HepG2 (cell line): ENCODE results near the gene ANKRD22. TPM values are rescaled to one million over a fixed set of nuclear protein-coding genes. Genes with fewer than 3 reads are reported as not detected.

Experiments used
- ATAC-seq: fragments of 200-7000 bp; cut with Tn5 transposase; 3 replicates; pipeline ENCODE4 v1.9.1; 2020; ENCODE audit warnings: mild to moderate bottlenecking, moderate library complexity
- BruUV-seq: library from RNA; stranded (reverse); fragments of 400-500 nt; replicated peaks from 2 replicates; lab custom pipeline; 2021; lab: Mats Ljungman, UMichigan
- CTCF ChIA-PET: fragments of 300-600 bp; formaldehyde crosslinking; extraction: SDS; loops from one replicate; lab custom pipeline; 2021; ENCODE audit warnings: low total read pairs, inconsistent platforms, low intra/inter-chr PET ratio; lab: Yijun Ruan, JAX
- POLR2A ChIA-PET: fragments of 350-600 bp; sonication (Branson Sonifier 250); formaldehyde crosslinking; loops from one replicate; lab custom pipeline; 2020; ENCODE audit warnings: antibody characterized with exemption, inconsistent platforms; lab: Yijun Ruan, JAX
- DNase-seq: peaks from one replicate; pipeline ENCODE4 v3.0.0-alpha.2; 2015; ENCODE audit warnings: low spot score
- FAIRE-seq: peaks from 3 replicates; lab custom pipeline; 2011; peaks lifted over from hg19 to GRCh38; lab: Jason Lieb, UNC
- H2AFZ ChIP-seq: one replicate; pipeline ENCODE4 v1.6.1; 2011; ENCODE audit warnings: low read length, inconsistent platforms
- H3K27ac ChIP-seq: fragments of 300-600 bp; 3 replicates; pipeline ENCODE4 v1.8.0; 2011; ENCODE audit warnings: mixed run types, mild to moderate bottlenecking, mixed read lengths, low read length, inconsistent platforms; ENCODE audit not compliant: insufficient read depth; ENCODE audit errors: extremely low read length
- H3K27me3 ChIP-seq, 2 experiments: fragments of 200-600 bp in 1 of 2; 2 replicates in 1 of 2; 3 replicates in 1 of 2; pipeline versions ENCODE4 v1.6.0 to v1.8.0; 2011; ENCODE audit warnings: low read length in 2 of 2, mild to moderate bottlenecking in 2 of 2, moderate library complexity in 2 of 2, inconsistent platforms in 1 of 2; ENCODE audit not compliant: insufficient read depth in 2 of 2, control insufficient read depth in 1 of 2
- H3K36me3 ChIP-seq, 2 experiments: fragments of 200-600 bp in 1 of 2; replicated peaks in 1 of 2; 2 replicates in 1 of 2; 3 replicates in 1 of 2; pipeline versions ENCODE4 v1.5.1 to v1.8.0; 2011; ENCODE audit warnings: low read length in 2 of 2, inconsistent platforms in 1 of 2; ENCODE audit not compliant: insufficient read depth in 2 of 2, control insufficient read depth in 1 of 2
- H3K4me1 ChIP-seq: 2 replicates; pipeline ENCODE4 v1.5.1; 2012; ENCODE audit warnings: low read length, inconsistent platforms; ENCODE audit not compliant: insufficient read depth
- H3K4me2 ChIP-seq: 2 replicates; pipeline ENCODE4 v1.6.0; 2011; ENCODE audit warnings: low read depth, low read length, inconsistent platforms
- H3K4me3 ChIP-seq, 3 experiments: fragments of 200-600 bp in 1 of 3; sonication (generic), shearing (Covaris generic) in 1 of 3; replicated peaks in 1 of 3; 2 replicates each; pipeline ENCODE4 v1.5.1; 2011 to 2016; ENCODE audit warnings: low read length in 3 of 3, inconsistent platforms in 2 of 3, low read depth in 2 of 3, mild to moderate bottlenecking in 2 of 3, control low read depth in 1 of 3, mixed read lengths in 1 of 3; ENCODE audit not compliant: insufficient read depth in 1 of 3
- H3K79me2 ChIP-seq: one replicate; pipeline ENCODE4 v1.6.1; 2011; ENCODE audit warnings: low read length, inconsistent platforms; ENCODE audit not compliant: insufficient read depth
- H3K9ac ChIP-seq: 2 replicates; pipeline ENCODE4 v1.6.0; 2011; ENCODE audit warnings: mild to moderate bottlenecking, low read depth, low read length, inconsistent platforms; ENCODE audit not compliant: insufficient read depth
- H3K9me3 ChIP-seq: 2 replicates; pipeline ENCODE4 v1.5.1; 2012; ENCODE audit warnings: mild to moderate bottlenecking, low read length
- H4K20me1 ChIP-seq: 2 replicates; pipeline ENCODE4 v1.6.0; 2011; ENCODE audit warnings: inconsistent platforms, mild to moderate bottlenecking, low read length, moderate library complexity; ENCODE audit not compliant: insufficient read depth
- HNF4A ChIP-seq: sonication (generic); formaldehyde crosslinking; IDR thresholded peaks from 2 replicates; pipeline ENCODE4 v1.4.0; 2020; ENCODE audit warnings: missing genetic modification reagents
- JUN ChIP-seq: sonication (generic); formaldehyde crosslinking; IDR thresholded peaks from 2 replicates; pipeline ENCODE4 v1.4.0; 2020; ENCODE audit warnings: mild to moderate bottlenecking, missing genetic modification reagents
- KDM1A ChIP-seq: IDR thresholded peaks from 2 replicates; pipeline ENCODE4 v1.6.1; 2016; ENCODE audit warnings: missing compliant biosample characterization
- MLXIP ChIP-seq: sonication (generic); formaldehyde crosslinking; IDR thresholded peaks from 2 replicates; pipeline ENCODE4 v1.9.0; 2021; ENCODE audit warnings: missing genetic modification reagents, borderline replicate concordance
- SP2 ChIP-seq: sonication (generic); formaldehyde crosslinking; IDR thresholded peaks from 2 replicates; pipeline ENCODE4 v1.5.1; 2020; ENCODE audit warnings: mild to moderate bottlenecking, missing genetic modification reagents
- ZNF138 ChIP-seq: sonication (generic); formaldehyde crosslinking; IDR thresholded peaks from 2 replicates; pipeline ENCODE4 v1.5.0; 2020; ENCODE audit warnings: mild to moderate bottlenecking, low read depth, missing genetic modification reagents
- WGBS: methylation state at CpG from one replicate; pipeline ENCODE4 v1.1.6; 2017; ENCODE audit warnings: low lambda C conversion rate; 5-methylcytosine and 5-hydroxymethylcytosine counted together
- in situ Hi-C: cut with HindIII; loops from 2 replicates; pipeline ENCODE4 v1.10.0; 2017; ENCODE audit warnings: low pct_unique_long_range_greater_than_20kb; ENCODE audit not compliant: extremely low pct_ligation_motif_present
- intact Hi-C: fragments of 100-400 bp; cut with micrococcal nuclease; formaldehyde crosslinking; loops from one replicate; pipeline ENCODE4 v1.10.0; 2022; ENCODE audit not compliant: unreplicated experiment
- polyA plus RNA-seq, 8 experiments: library from polyadenylated mRNA; depleted of rRNA in 3 of 8; stranded (reverse) in 7 of 8; unstranded in 1 of 8; fragments of >200 nt; fragmentation: Illumina TruSeq in 4 of 8; extraction: Trizol in 4 of 8; gene quantifications; 2 replicates each; pipeline versions ENCODE4 v1.2.1 to v1.2.3, GENCODE V29; 2011 to 2016; ENCODE audit warnings: low read depth in 4 of 8, missing spikeins in 1 of 8, mixed read lengths in 1 of 8; ENCODE audit not compliant: insufficient read depth in 1 of 8
- total RNA-seq, 5 experiments: library from RNA; depleted of rRNA; stranded (reverse); fragments of >200 nt; fragmentation: Illumina TruSeq; extraction: Trizol; gene quantifications; 2 replicates each; pipeline ENCODE4 v1.2.3, GENCODE V29; 2016; ENCODE audit warnings: low read depth in 1 of 5
- TF ChIP-seq, protein P1 (sequence below): sonication (generic); formaldehyde crosslinking; IDR thresholded peaks from 2 replicates; pipeline ENCODE4 v1.5.0; 2020; ENCODE audit warnings: missing genetic modification reagents, mild to moderate bottlenecking, borderline replicate concordance
- TF ChIP-seq, protein P2 (sequence below): IDR thresholded peaks from 2 replicates; pipeline ENCODE4 v1.6.1; 2012; ENCODE audit warnings: low read depth, low read length, improper control_type of control experiment
- TF ChIP-seq, protein P3 (sequence below): sonication (generic); formaldehyde crosslinking; conservative IDR thresholded peaks from 2 replicates; pipeline ENCODE4 v1.4.0; 2020; ENCODE audit warnings: missing genetic modification reagents

ANKRD22 gene
- total and polyA plus RNA-seq, 2 of the 13 experiments (the other 11 are each of a cell fraction or from before 2014, with no cell fraction given): not detected

- Histone ChIP-seq H4K20me1 (no peaks in the 10 kb centered on the region), H3K9me3 (no peaks in the 10 kb centered on the region), H2AFZ (no peak overlapping the region), H3K27me3 (no peaks in the 10 kb centered on the region; a peak in 1 of 5 replicates), H3K4me3 (no peak overlapping the region), H3K27ac (no peak overlapping the region), H3K36me3 (no peaks in the 10 kb centered on the region), H3K4me1 (peaks cover 34% of the 10 kb centered on the region), H3K9ac (no peak overlapping the region), H3K4me2 (no peak overlapping the region), H3K79me2 (no peaks in the 10 kb centered on the region)
- in situ Hi-C loops: no loop called here
- FAIRE-seq (no peak), ATAC-seq (no peak), DNase-seq (no peak)
- intact Hi-C loops: loop anchor here (5.0 kb wide), 1 partner anchor 34 kb away; no protein-coding TSS in a partner anchor
- WGBS: 82% methylated on average over 3 of the region's 3 CpGs
- POLR2A ChIA-PET: no interaction called here
- CTCF ChIA-PET: no interaction called here
- TF ChIP-seq JUN (CRISPR knock-in tag): no peak
- no peak for TF ChIP-seq KDM1A (CRISPR knock-in tag)
- no peak for TF ChIP-seq HNF4A (CRISPR knock-in tag)
- no peak for TF ChIP-seq SP2 (CRISPR knock-in tag)
- TF ChIP-seq ZNF138: no peak
- TF ChIP-seq MLXIP (CRISPR knock-in tag): no peak
- TF ChIP-seq, protein P1, sequence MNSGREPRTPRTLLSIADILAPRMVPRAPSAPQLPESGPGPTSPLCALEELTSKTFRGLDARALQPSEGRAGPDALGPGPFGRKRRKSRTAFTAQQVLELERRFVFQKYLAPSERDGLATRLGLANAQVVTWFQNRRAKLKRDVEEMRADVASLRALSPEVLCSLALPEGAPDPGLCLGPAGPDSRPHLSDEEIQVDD (CRISPR knock-in tag): no peak
- TF ChIP-seq, protein P2, sequence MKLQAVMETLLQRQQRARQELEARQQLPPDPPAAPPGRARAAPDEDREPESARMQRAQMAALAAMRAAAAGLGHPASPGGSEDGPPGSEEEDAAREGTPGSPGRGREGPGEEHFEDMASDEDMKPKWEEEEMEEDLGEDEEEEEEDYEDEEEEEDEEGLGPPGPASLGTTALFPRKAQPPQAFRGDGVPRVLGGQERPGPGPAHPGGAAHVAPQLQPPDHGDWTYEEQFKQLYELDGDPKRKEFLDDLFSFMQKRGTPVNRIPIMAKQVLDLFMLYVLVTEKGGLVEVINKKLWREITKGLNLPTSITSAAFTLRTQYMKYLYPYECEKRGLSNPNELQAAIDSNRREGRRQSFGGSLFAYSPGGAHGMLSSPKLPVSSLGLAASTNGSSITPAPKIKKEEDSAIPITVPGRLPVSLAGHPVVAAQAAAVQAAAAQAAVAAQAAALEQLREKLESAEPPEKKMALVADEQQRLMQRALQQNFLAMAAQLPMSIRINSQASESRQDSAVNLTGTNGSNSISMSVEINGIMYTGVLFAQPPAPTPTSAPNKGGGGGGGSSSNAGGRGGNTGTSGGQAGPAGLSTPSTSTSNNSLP: no peak
- TF ChIP-seq, protein P3, sequence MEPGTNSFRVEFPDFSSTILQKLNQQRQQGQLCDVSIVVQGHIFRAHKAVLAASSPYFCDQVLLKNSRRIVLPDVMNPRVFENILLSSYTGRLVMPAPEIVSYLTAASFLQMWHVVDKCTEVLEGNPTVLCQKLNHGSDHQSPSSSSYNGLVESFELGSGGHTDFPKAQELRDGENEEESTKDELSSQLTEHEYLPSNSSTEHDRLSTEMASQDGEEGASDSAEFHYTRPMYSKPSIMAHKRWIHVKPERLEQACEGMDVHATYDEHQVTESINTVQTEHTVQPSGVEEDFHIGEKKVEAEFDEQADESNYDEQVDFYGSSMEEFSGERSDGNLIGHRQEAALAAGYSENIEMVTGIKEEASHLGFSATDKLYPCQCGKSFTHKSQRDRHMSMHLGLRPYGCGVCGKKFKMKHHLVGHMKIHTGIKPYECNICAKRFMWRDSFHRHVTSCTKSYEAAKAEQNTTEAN: no peak
- BruUV-seq: no TSS peak
Observed at GRCh38 chr10:88898727-88899126, 47.1 kb upstream of the ANKRD22 start.
